ENCODE results near the gene E2F3. TPM values are rescaled to one million over a fixed set of nuclear protein-coding genes. Genes with fewer than 3 reads are reported as not detected.

Gene E2F3
- total RNA-seq, 1 experiment from 2014 or later, result 27.1 TPM

GRCh38 chr6:20412682-20413073 is 11.0 kb downstream of the E2F3 start (continued):
- no peak for TF ChIP-seq ZBTB33 (IDR thresholded peaks at IDR 0.05; ENCODE audit: extremely low read depth, insufficient replicate concordance, low read length)
- TF ChIP-seq CEBPB (IDR thresholded peaks at IDR 0.05; ENCODE audit: low read depth), result no peak
- TF ChIP-seq ATF3 (IDR thresholded peaks at IDR 0.05), result no peak

- no peak overlapping the region for H2AFZ ChIP-seq (ENCODE audit: low read depth, low read length, poor library complexity, severe bottlenecking)
- no peak overlapping the region for H3K4me3 ChIP-seq (replicated peaks in 1 of 2; ENCODE audit: low read depth in 1 of 2, low read length in 2 of 2)
- no peaks in the 10 kb centered on the region; a peak in 1 of 4 replicates for H3K36me3 ChIP-seq (ENCODE audit: control insufficient read depth in 1 of 2, insufficient read depth in 2 of 2, low read length in 2 of 2)
- no peak overlapping the region for H3K4me2 ChIP-seq (ENCODE audit: low read length)
- RAD21 ChIA-PET (ENCODE audit: low non-redundant PET in 1 of 2, low total read pairs in 2 of 2, uncharacterized antibody in 2 of 2, unreplicated experiment in 2 of 2), result no interaction called here
- no peak overlapping the region for H3K27ac ChIP-seq (ENCODE audit: low read depth, low read length)
- no peaks in the 10 kb centered on the region for H3K9me2 ChIP-seq (ENCODE audit: insufficient read depth)
- H4K20me1 ChIP-seq (ENCODE audit: insufficient read depth), result peaks cover 50% of the 10 kb centered on the region; the same call in 1 of the 2 replicates
- H3K9ac ChIP-seq (ENCODE audit: low read length), result no peak overlapping the region
- peaks cover 100% of the 10 kb centered on the region for H3K79me2 ChIP-seq (ENCODE audit: insufficient read depth, low read length)
- POLR2A ChIA-PET, result interaction anchor here (1.3 kb wide), 1 partner anchor 9 kb away, joined by 3 read pairs; no protein-coding TSS in a partner anchor
- DNase-seq (ENCODE audit: low read depth, low spot score), result no peak
- no peaks in the 10 kb centered on the region for H3K27me3 ChIP-seq (ENCODE audit: insufficient read depth, low read length)
- intact Hi-C loops (cut with micrococcal nuclease), result no loop called here
- no peak for TF ChIP-seq EZH2phosphoT487 (IDR thresholded peaks at IDR 0.05; ENCODE audit: borderline replicate concordance)
- no peak for TF ChIP-seq ELF1 (IDR thresholded peaks at IDR 0.05; ENCODE audit: borderline replicate concordance, low read depth)
- TF ChIP-seq ZNF274 (IDR thresholded peaks at IDR 0.05; ENCODE audit: low read depth, low read length), result no peak
- no peak for TF ChIP-seq EZH2 (IDR thresholded peaks at IDR 0.05)
- TF ChIP-seq POLR2A (IDR thresholded peaks at IDR 0.05; ENCODE audit: borderline replicate concordance, extremely low read depth, insufficient read depth, insufficient read length), result no peak
- TF ChIP-seq CBX3 (IDR thresholded peaks at IDR 0.05; ENCODE audit: low read depth), result no peak
- no peak for TF ChIP-seq CEBPB (IDR thresholded peaks at IDR 0.05; ENCODE audit: low read depth)
- no peak for TF ChIP-seq ZBTB33 (IDR thresholded peaks at IDR 0.05; ENCODE audit: extremely low read depth, insufficient replicate concordance, low read length)
- no TSS peak for BruUV-seq (replicated peaks)
- CTCF ChIA-PET, result interaction anchor here (2.1 kb wide), 1 partner anchor 9 kb away, joined by 12 read pairs; no protein-coding TSS in a partner anchor
- no peak for ATAC-seq
- H3K9me3 ChIP-seq (ENCODE audit: control insufficient read depth in 1 of 2, insufficient read depth in 1 of 2, low read depth in 1 of 2, low read length in 2 of 2), result no peaks in the 10 kb centered on the region
- H3K4me1 ChIP-seq (ENCODE audit: control insufficient read depth in 1 of 2, insufficient read depth in 2 of 2, low read length in 2 of 2), result no peaks in the 10 kb centered on the region; a peak in 1 of 4 replicates
These were observed 12.1 kb downstream of the E2F3 start for GRCh38 chr6:20413826-20414225.
